Neural progenitor cell (in vitro differentiated cells): ENCODE measurements around the gene PLA1A. TPM values are rescaled to one million over a fixed set of nuclear protein-coding genes. Genes with fewer than 3 reads are reported as not detected.

Experiments
- DNase-seq: peaks from one replicate; pipeline ENCODE4 v3.0.0-alpha.2; 2016; ENCODE audit warnings: low spot score
- H2AFZ ChIP-seq: fragments of 200-600 bp; sonication (generic); replicated peaks from 2 replicates; pipeline ENCODE4 v1.6.1; 2016; ENCODE audit warnings: antibody characterized with exemption
- H3F3A ChIP-seq: fragments of 200-600 bp; sonication (generic); 2 replicates; pipeline ENCODE4 v1.6.1; 2016; ENCODE audit warnings: antibody characterized with exemption, low read depth
- H3K27ac ChIP-seq: fragments of 200-600 bp; sonication (generic); 2 replicates; pipeline ENCODE4 v1.5.1; 2016; ENCODE audit warnings: mild to moderate bottlenecking
- H3K27me3 ChIP-seq: fragments of 200-600 bp; sonication (generic); 2 replicates; pipeline ENCODE4 v1.6.1; 2016; ENCODE audit warnings: mild to moderate bottlenecking, moderate library complexity
- H3K36me3 ChIP-seq: fragments of 200-600 bp; sonication (generic); 2 replicates; pipeline ENCODE4 v1.5.1; 2016
- H3K4me1 ChIP-seq: fragments of 200-600 bp; sonication (generic); 2 replicates; pipeline ENCODE4 v1.6.1; 2016; ENCODE audit warnings: mixed run types
- H3K4me2 ChIP-seq: fragments of 200-600 bp; sonication (generic); 2 replicates; pipeline ENCODE4 v1.6.1; 2016
- H3K4me3 ChIP-seq: fragments of 200-600 bp; sonication (generic); 2 replicates; pipeline ENCODE4 v1.5.1; 2016
- H3K79me2 ChIP-seq: fragments of 200-600 bp; sonication (generic); 2 replicates; pipeline ENCODE4 v1.6.1; 2016; ENCODE audit warnings: low read depth
- H3K9ac ChIP-seq: fragments of 200-600 bp; sonication (generic); 2 replicates; pipeline ENCODE4 v1.6.1; 2016
- H3K9me3 ChIP-seq: fragments of 200-600 bp; sonication (generic); 2 replicates; pipeline ENCODE4 v1.5.1; 2016; ENCODE audit warnings: low read depth
- H4K20me1 ChIP-seq: fragments of 200-600 bp; sonication (generic); 2 replicates; pipeline ENCODE4 v1.6.1; 2016; ENCODE audit warnings: low read depth
- H3K27ac Mint-ChIP-seq: 3 replicates; pipeline ENCODE4 v1.8.0; 2021; ENCODE audit warnings: mixed read lengths
- H3K27me3 Mint-ChIP-seq: 2 replicates; pipeline ENCODE4 v1.8.0; 2022; ENCODE audit warnings: low read depth, mild to moderate bottlenecking, inconsistent platforms, moderate library complexity, mixed read lengths; ENCODE audit not compliant: insufficient read depth
- H3K36me3 Mint-ChIP-seq: 3 replicates; pipeline ENCODE4 v1.8.0; 2021; ENCODE audit warnings: mixed read lengths
- H3K4me1 Mint-ChIP-seq: 3 replicates; pipeline ENCODE4 v1.8.0; 2021; ENCODE audit warnings: mixed read lengths
- H3K4me3 Mint-ChIP-seq: 3 replicates; pipeline ENCODE4 v1.8.0; 2021; ENCODE audit warnings: mild to moderate bottlenecking, moderate library complexity, mixed read lengths
- H3K9me3 Mint-ChIP-seq: 3 replicates; pipeline ENCODE4 v1.8.0; 2020; ENCODE audit warnings: mixed read lengths
- EZH2 ChIP-seq: fragments of 200-600 bp; sonication (generic); IDR thresholded peaks from 2 replicates; pipeline ENCODE4 v1.6.1; 2017; ENCODE audit warnings: antibody characterized with exemption, mild to moderate bottlenecking, moderate library complexity
- EZH2phosphoT487 ChIP-seq: fragments of 200-600 bp; sonication (generic); IDR thresholded peaks from 2 replicates; pipeline ENCODE4 v1.6.1; 2017; ENCODE audit warnings: antibody characterized with exemption
- total RNA-seq: library from RNA; depleted of rRNA; stranded (reverse); fragments of >200 nt; gene quantifications from 2 replicates; pipeline ENCODE4 v1.2.3, GENCODE V29; 2015; ENCODE audit warnings: low replicate concordance
- TF ChIP-seq, protein P1 (sequence below): fragments of 200-600 bp; sonication (generic); IDR thresholded peaks from 2 replicates; pipeline ENCODE4 v1.5.1; 2017; ENCODE audit warnings: antibody characterized with exemption, mild to moderate bottlenecking

Gene PLA1A
- total RNA-seq, 1 donor from 2014 or later = not detected

DNA sequence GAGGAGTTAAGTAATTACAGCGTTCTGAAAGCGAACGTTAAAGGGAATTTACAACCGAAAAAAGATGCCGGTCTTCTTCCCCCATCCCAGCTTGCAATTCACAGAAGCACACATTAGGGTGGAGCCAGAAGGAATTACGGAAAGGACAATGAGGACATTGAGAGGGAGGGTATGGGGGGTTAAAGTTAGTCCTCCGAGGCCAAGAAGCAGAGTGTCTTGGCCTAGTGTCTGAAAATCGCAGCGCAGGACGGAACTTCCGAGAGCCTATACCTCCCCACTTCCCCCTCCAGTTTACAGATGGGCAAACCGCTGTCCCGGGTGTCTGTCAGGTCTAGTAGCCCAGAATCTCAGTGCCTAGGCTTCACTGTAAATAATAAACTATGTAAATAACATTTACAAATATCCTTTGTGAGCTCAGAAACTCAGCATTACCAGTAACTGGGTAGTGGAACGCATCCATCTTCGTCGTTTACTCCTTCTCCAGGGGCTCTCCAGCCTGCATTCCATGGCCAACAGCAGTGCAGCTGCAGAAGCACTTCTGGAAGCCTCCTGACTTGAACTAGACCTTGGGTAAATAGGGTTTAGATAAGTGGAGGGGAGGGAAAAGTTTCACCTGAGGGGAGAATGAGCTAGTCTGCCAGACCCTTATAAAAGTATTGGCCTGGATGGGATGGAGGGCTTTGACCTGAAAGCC lies 17.5 kb upstream of the PLA1A start:
- Histone ChIP-seq H3K27me3 (peaks cover 16% of the 10 kb centered on the region), H3F3A (peaks cover 16% of the 10 kb centered on the region), H2AFZ (peak overlapping the region; percentile 77), H3K9me3 (no peaks in the 10 kb centered on the region), H3K4me2 (peak overlapping the region; percentile 74), H3K4me1 (peaks cover 11% of the 10 kb centered on the region), H3K4me3 (peak overlapping the region; percentile 56), H3K9ac (no peak overlapping the region), H3K27ac (no peak overlapping the region), H3K79me2 (no peaks in the 10 kb centered on the region), H4K20me1 (no peaks in the 10 kb centered on the region), H3K36me3 (no peaks in the 10 kb centered on the region)
- H3K27ac Mint-ChIP-seq = peak overlapping the region; percentile 92
- peak overlapping the region; percentile 88 for H3K4me3 Mint-ChIP-seq
- DNase-seq = peak; percentile 74
- H3K9me3 Mint-ChIP-seq = no peaks in the 10 kb centered on the region
- no peak for TF ChIP-seq EZH2phosphoT487
- no peak for TF ChIP-seq EZH2
- TF ChIP-seq, protein P1, sequence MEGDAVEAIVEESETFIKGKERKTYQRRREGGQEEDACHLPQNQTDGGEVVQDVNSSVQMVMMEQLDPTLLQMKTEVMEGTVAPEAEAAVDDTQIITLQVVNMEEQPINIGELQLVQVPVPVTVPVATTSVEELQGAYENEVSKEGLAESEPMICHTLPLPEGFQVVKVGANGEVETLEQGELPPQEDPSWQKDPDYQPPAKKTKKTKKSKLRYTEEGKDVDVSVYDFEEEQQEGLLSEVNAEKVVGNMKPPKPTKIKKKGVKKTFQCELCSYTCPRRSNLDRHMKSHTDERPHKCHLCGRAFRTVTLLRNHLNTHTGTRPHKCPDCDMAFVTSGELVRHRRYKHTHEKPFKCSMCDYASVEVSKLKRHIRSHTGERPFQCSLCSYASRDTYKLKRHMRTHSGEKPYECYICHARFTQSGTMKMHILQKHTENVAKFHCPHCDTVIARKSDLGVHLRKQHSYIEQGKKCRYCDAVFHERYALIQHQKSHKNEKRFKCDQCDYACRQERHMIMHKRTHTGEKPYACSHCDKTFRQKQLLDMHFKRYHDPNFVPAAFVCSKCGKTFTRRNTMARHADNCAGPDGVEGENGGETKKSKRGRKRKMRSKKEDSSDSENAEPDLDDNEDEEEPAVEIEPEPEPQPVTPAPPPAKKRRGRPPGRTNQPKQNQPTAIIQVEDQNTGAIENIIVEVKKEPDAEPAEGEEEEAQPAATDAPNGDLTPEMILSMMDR = no peak
- H3K27me3 Mint-ChIP-seq = peaks cover 15% of the 10 kb centered on the region
- H3K36me3 Mint-ChIP-seq = no peaks in the 10 kb centered on the region
- peaks cover 12% of the 10 kb centered on the region for H3K4me1 Mint-ChIP-seq

DNA sequence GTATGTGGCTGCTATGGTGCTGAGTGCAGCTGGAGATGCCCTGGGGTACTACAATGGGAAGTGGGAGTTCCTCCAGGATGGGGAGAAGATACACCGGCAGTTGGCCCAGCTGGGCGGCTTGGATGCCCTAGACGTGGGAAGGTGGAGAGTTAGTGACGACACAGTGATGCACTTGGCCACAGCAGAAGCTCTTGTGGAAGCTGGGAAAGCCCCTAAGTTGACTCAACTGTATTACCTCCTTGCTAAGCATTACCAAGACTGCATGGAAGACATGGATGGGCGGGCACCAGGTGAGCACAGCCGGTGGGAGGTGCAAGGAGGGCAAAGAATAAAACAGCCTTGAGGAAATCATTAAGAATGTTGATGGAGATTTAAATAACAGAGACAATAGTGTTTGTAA lies 15.5 kb upstream of the PLA1A start:
- peaks cover 16% of the 10 kb centered on the region for H3K27me3 ChIP-seq
- H3K36me3 ChIP-seq = no peaks in the 10 kb centered on the region
- no peak for DNase-seq
- no peak overlapping the region for H3K27ac ChIP-seq
- no peaks in the 10 kb centered on the region for H3K36me3 Mint-ChIP-seq
- H3K4me1 Mint-ChIP-seq = peaks cover 12% of the 10 kb centered on the region
- H4K20me1 ChIP-seq = no peaks in the 10 kb centered on the region
- no peak overlapping the region for H3K4me3 Mint-ChIP-seq
- no peaks in the 10 kb centered on the region for H3K9me3 Mint-ChIP-seq
- no peak overlapping the region for H3K4me2 ChIP-seq
- H3K27me3 Mint-ChIP-seq = peaks cover 18% of the 10 kb centered on the region
- no peak for TF ChIP-seq EZH2
- TF ChIP-seq, protein P1 = no peak
- TF ChIP-seq EZH2phosphoT487 = no peak
- no peak overlapping the region for H3K27ac Mint-ChIP-seq
- H3K9me3 ChIP-seq = no peaks in the 10 kb centered on the region
- H3K79me2 ChIP-seq = no peaks in the 10 kb centered on the region
- no peak overlapping the region for H3K9ac ChIP-seq
- peaks cover 16% of the 10 kb centered on the region for H3F3A ChIP-seq
- H3K4me3 ChIP-seq = no peak overlapping the region
- H3K4me1 ChIP-seq = peaks cover 11% of the 10 kb centered on the region
- no peak overlapping the region for H2AFZ ChIP-seq

DNA sequence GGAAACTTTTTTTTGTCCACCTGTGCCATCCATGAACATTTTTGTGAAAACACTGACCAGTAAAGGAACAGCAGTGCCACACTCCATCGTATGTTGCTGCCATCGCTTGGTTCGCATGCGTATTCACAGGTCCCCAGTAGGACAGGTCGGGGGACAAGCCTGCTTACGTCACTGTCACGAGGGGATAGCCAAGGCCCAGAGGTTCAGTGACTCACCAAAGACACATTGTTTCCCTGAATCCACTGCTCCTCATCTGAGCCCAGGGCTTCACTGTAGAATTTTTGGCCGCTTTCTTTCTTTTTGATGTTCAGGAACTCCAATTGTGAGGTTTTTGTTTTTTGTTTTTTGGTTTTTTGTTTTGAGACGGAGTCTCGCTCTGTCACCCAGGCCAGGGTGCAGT lies 12.5 kb upstream of the PLA1A start:
- no peak for TF ChIP-seq EZH2
- TF ChIP-seq EZH2phosphoT487 = no peak
- TF ChIP-seq, protein P1 = no peak
- no peak for DNase-seq
- H3K36me3 Mint-ChIP-seq = no peaks in the 10 kb centered on the region
- Histone ChIP-seq H3K79me2 (no peaks in the 10 kb centered on the region), H3K36me3 (no peaks in the 10 kb centered on the region), H3K27ac (no peak overlapping the region), H3K9ac (no peak overlapping the region), H3K4me2 (no peak overlapping the region), H3K27me3 (no peaks in the 10 kb centered on the region), H4K20me1 (no peaks in the 10 kb centered on the region), H2AFZ (no peak overlapping the region), H3F3A (peaks cover 20% of the 10 kb centered on the region), H3K9me3 (no peaks in the 10 kb centered on the region), H3K4me1 (peaks cover 22% of the 10 kb centered on the region), H3K4me3 (no peak overlapping the region)
- H3K9me3 Mint-ChIP-seq = peaks cover 3% of the 10 kb centered on the region
- H3K27ac Mint-ChIP-seq = no peak overlapping the region
- H3K4me3 Mint-ChIP-seq = no peak overlapping the region
- peaks cover 12% of the 10 kb centered on the region for H3K27me3 Mint-ChIP-seq
- peaks cover 5% of the 10 kb centered on the region for H3K4me1 Mint-ChIP-seq
